CD4-positive, alpha-beta T cell treated with Interferon alpha-2 for 1 hour (primary cell): ENCODE results near the gene CFAP97D2.
"Not testable (repeated sequence)": the region's sequence is repeated elsewhere in the genome, so short reads cannot be mapped to it uniquely, and the experiment has no call there.

Source experiments
- DNase-seq, 2 donors: peaks; one replicate each; pipeline ENCODE4 v3.0.0-alpha.2; 2020 to 2022

The CFAP97D2 gene

GRCh38 chr13:114158869-114159666 is 20.0 kb upstream of the CFAP97D2 start:
- not testable (repeated sequence) for DNase-seq

- DNase-seq: no peak
These were observed 18.0 kb upstream of the CFAP97D2 start for GRCh38 chr13:114161028-114161556.

- peak; percentile 49 to 57 for DNase-seq
These were observed 17.2 kb upstream of the CFAP97D2 start for GRCh38 chr13:114161644-114162532.

GRCh38 chr13:114162533-114162922 is 16.5 kb upstream of the CFAP97D2 start:
- no peak for DNase-seq

- DNase-seq: no peak
These were observed 15.0 kb upstream of the CFAP97D2 start for GRCh38 chr13:114164053-114164452.

- DNase-seq: no peak
These were observed 14.2 kb upstream of the CFAP97D2 start for GRCh38 chr13:114164681-114165429.

GRCh38 chr13:114166381-114167131 is 12.5 kb upstream of the CFAP97D2 start:
- no peak for DNase-seq

GRCh38 chr13:114167426-114167825 is 11.6 kb upstream of the CFAP97D2 start:
- DNase-seq: peak in 1 of 2 donors; percentile 42

GRCh38 chr13:114167885-114168284 is 11.2 kb upstream of the CFAP97D2 start:
- DNase-seq: no peak

GRCh38 chr13:114173272-114173671 is 5.8 kb upstream of the CFAP97D2 start:
- no peak for DNase-seq

- DNase-seq: no peak
These were observed 5.3 kb upstream of the CFAP97D2 start for GRCh38 chr13:114173745-114174144.

GRCh38 chr13:114174529-114174961 is 4.5 kb upstream of the CFAP97D2 start:
- no peak for DNase-seq

GRCh38 chr13:114176359-114176902 is 2.6 kb upstream of the CFAP97D2 start:
- not testable (repeated sequence) for DNase-seq

GRCh38 chr13:114177245-114178010 is 1.6 kb upstream of the CFAP97D2 start:
- DNase-seq: no peak

- DNase-seq: no peak
These were observed 6.3 kb downstream of the CFAP97D2 start for GRCh38 chr13:114185182-114185971.

- DNase-seq: peak in 1 of 2 donors; percentile 21
These were observed 15.8 kb downstream of the CFAP97D2 start for GRCh38 chr13:114194853-114195252.

- DNase-seq: no peak
These were observed 17.6 kb downstream of the CFAP97D2 start for GRCh38 chr13:114196629-114197028.

- no peak for DNase-seq
These were observed 19.5 kb downstream of the CFAP97D2 start for GRCh38 chr13:114198556-114198955.

- not testable (repeated sequence) for DNase-seq
These were observed 20.5 kb downstream of the CFAP97D2 start for GRCh38 chr13:114199526-114199925.

GRCh38 chr13:114199954-114200353 is 20.9 kb downstream of the CFAP97D2 start:
- no peak for DNase-seq
